Measurements from ENCODE around the gene STYX. TPM values are rescaled to one million over a fixed set of nuclear protein-coding genes. Genes with fewer than 3 reads are reported as not detected.
A peak's percentile ranks its signal among the peaks of the same experiment; 100 is the strongest.

STYX gene
- total and polyA plus RNA-seq, 10 of the 15 experiments (the other 5 are each of a cell fraction or from before 2014, with no cell fraction given) = 5.0 to 15.3 (median 9.5) TPM

DNA sequence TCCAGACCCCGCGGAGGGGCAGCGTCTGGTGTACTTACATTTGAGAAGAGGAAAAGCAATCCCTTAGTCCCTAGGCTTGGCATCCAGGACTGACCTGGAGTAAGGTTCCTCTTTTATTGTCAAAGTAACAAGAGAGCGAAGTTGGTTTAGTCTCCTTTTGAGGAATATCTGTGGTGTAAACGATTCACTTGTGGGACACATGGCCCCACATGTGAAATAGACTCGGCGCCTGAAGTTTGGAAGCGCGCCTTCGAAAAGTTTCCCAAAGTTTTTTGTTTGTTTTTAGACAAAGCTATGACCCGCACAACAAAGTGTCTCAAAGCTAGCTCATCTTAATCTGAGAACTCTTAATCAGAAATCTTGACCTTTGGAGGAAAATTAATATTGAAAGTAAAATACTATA lies 744 bp downstream of the STYX start:
- Histone ChIP-seq H2AFZ (ENCODE audit: control insufficient read depth, low read depth, low read length) (peak overlapping the region; percentile 90), H3K4me3 (peak overlapping the region; percentile 75), H3K4me2 (ENCODE audit: control insufficient read depth, insufficient read depth) (peak overlapping the region; percentile 77), H4K20me1 (ENCODE audit: control insufficient read depth, insufficient read depth) (no peaks in the 10 kb centered on the region), H3K9ac (ENCODE audit: control insufficient read depth, insufficient read depth, low read length) (peak overlapping the region; percentile 94), H3K36me3 (ENCODE audit: control insufficient read depth in 2 of 2, insufficient read depth in 2 of 2, low read length in 1 of 2) (no peaks in the 10 kb centered on the region; a peak in 2 of 4 replicates), H3K9me3 (replicated peaks; ENCODE audit: control insufficient read depth, insufficient read depth, low read length) (no peaks in the 10 kb centered on the region; the same call in 2 of the 3 replicates), H3K27me3 (replicated peaks in 1 of 2; ENCODE audit: control insufficient read depth in 2 of 2, insufficient read depth in 2 of 2, low read length in 1 of 2) (no peaks in the 10 kb centered on the region), H3K79me2 (ENCODE audit: control insufficient read depth, insufficient read depth, low read length) (peaks cover 19% of the 10 kb centered on the region), H3K4me1 (ENCODE audit: control insufficient read depth, insufficient read depth, low read length) (no peaks in the 10 kb centered on the region), H3K27ac (ENCODE audit: control insufficient read depth, insufficient read depth) (peak overlapping the region; percentile 71)
- intact Hi-C loops (cut with micrococcal nuclease; ENCODE audit: unreplicated experiment) = no loop called here
- ATAC-seq = no peak
- ChIA-PET POLR2A (interaction anchor here (0.7 to 3.3 kb wide), 3 partner anchors 11 to 423 kb away, joined by 3 to 30 read pairs (median 4); no protein-coding TSS in a partner anchor), CTCF (no interaction called here), SMC1A (ENCODE audit: uncharacterized antibody, unreplicated experiment) (interaction anchor here (0.6 to 2.2 kb wide), 5 partner anchors 8 to 59 kb away, joined by 3 to 7 read pairs (median 3); no protein-coding TSS in a partner anchor), RAD21 (ENCODE audit: unreplicated experiment) (interaction anchor here (1.8 kb wide), 1 partner anchor 11 kb away, joined by 11 read pairs; no protein-coding TSS in a partner anchor)
- TF ChIP-seq, protein P1, sequence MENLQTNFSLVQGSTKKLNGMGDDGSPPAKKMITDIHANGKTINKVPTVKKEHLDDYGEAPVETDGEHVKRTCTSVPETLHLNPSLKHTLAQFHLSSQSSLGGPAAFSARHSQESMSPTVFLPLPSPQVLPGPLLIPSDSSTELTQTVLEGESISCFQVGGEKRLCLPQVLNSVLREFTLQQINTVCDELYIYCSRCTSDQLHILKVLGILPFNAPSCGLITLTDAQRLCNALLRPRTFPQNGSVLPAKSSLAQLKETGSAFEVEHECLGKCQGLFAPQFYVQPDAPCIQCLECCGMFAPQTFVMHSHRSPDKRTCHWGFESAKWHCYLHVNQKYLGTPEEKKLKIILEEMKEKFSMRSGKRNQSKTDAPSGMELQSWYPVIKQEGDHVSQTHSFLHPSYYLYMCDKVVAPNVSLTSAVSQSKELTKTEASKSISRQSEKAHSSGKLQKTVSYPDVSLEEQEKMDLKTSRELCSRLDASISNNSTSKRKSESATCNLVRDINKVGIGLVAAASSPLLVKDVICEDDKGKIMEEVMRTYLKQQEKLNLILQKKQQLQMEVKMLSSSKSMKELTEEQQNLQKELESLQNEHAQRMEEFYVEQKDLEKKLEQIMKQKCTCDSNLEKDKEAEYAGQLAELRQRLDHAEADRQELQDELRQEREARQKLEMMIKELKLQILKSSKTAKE (IDR thresholded peaks at IDR 0.05; ENCODE audit: low read depth, poor library complexity, severe bottlenecking) = no peak
- no peak for TF ChIP-seq SREBF2 (IDR thresholded peaks at IDR 0.05; ENCODE audit: low read length)
- no peak for TF ChIP-seq EGR1 (IDR thresholded peaks at IDR 0.05; ENCODE audit: borderline replicate concordance in 1 of 2, low read depth in 2 of 2, low read length in 2 of 2)
- TF ChIP-seq IKZF1 (conservative IDR thresholded peaks at IDR 0.05) = 0 out of 2 replicates have a peak, but pooled peaks have one; percentile 10
- TF ChIP-seq IKZF2 (IDR thresholded peaks at IDR 0.05) = 0 out of 4 replicates have a peak, but pooled peaks of 1 of the 2 experiments have one; percentile 25
- TF ChIP-seq, protein P2, sequence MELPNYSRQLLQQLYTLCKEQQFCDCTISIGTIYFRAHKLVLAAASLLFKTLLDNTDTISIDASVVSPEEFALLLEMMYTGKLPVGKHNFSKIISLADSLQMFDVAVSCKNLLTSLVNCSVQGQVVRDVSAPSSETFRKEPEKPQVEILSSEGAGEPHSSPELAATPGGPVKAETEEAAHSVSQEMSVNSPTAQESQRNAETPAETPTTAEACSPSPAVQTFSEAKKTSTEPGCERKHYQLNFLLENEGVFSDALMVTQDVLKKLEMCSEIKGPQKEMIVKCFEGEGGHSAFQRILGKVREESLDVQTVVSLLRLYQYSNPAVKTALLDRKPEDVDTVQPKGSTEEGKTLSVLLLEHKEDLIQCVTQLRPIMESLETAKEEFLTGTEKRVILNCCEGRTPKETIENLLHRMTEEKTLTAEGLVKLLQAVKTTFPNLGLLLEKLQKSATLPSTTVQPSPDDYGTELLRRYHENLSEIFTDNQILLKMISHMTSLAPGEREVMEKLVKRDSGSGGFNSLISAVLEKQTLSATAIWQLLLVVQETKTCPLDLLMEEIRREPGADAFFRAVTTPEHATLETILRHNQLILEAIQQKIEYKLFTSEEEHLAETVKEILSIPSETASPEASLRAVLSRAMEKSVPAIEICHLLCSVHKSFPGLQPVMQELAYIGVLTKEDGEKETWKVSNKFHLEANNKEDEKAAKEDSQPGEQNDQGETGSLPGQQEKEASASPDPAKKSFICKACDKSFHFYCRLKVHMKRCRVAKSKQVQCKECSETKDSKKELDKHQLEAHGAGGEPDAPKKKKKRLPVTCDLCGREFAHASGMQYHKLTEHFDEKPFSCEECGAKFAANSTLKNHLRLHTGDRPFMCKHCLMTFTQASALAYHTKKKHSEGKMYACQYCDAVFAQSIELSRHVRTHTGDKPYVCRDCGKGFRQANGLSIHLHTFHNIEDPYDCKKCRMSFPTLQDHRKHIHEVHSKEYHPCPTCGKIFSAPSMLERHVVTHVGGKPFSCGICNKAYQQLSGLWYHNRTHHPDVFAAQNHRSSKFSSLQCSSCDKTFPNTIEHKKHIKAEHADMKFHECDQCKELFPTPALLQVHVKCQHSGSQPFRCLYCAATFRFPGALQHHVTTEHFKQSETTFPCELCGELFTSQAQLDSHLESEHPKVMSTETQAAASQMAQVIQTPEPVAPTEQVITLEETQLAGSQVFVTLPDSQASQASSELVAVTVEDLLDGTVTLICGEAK (IDR thresholded peaks at IDR 0.05; ENCODE audit: borderline replicate concordance) = no peak
- DNase-seq (ENCODE audit: low read depth, low spot score) = no peak
- no peak for FAIRE-seq
- BruUV-seq (replicated peaks) = no TSS peak
- in situ Hi-C loops (cut with MboI) = no loop called here
- 26% methylated on average over 11 of the region's 11 CpGs for WGBS (ENCODE audit: insufficient coverage, insufficient replicate concordance, low lambda C conversion rate, missing lambda C conversion rate)

All from GM12878 (cell line).